RWPE2 (cell line): ENCODE measurements around the gene AXDND1.

ENCODE experiments used
- ATAC-seq: fragments of 200-7000 bp; cut with Tn5 transposase; 3 replicates; pipeline ENCODE4 v1.9.1; 2021; ENCODE audit warnings: low read depth
- DNase-seq: peaks from one replicate; pipeline ENCODE4 v3.0.0-alpha.2; 2020; ENCODE audit warnings: low spot score
- H3K27ac ChIP-seq: fragments of 450-650 bp; 2 replicates; pipeline ENCODE4 v1.5.1; 2017; ENCODE audit warnings: mild to moderate bottlenecking; ENCODE audit not compliant: poor library complexity, severe bottlenecking
- H3K27me3 ChIP-seq: fragments of 250-450 bp; sonication (Bioruptor Pico); 2 replicates; pipeline ENCODE4 v1.5.1; 2021; ENCODE audit warnings: mild to moderate bottlenecking, moderate library complexity; ENCODE audit not compliant: insufficient read depth, poor library complexity, severe bottlenecking
- H3K36me3 ChIP-seq: fragments of 250-450 bp; sonication (Bioruptor Pico); 2 replicates; pipeline ENCODE4 v1.5.1; 2020; ENCODE audit warnings: low read depth, mild to moderate bottlenecking, moderate library complexity
- H3K4me1 ChIP-seq: fragments of 250-450 bp; sonication (Bioruptor Pico); 2 replicates; pipeline ENCODE4 v1.5.1; 2021; ENCODE audit warnings: mild to moderate bottlenecking, moderate library complexity; ENCODE audit not compliant: insufficient read depth, poor library complexity, severe bottlenecking
- H3K4me3 ChIP-seq: fragments of 250-450 bp; sonication (Bioruptor Pico); 2 replicates; pipeline ENCODE4 v1.5.1; 2021; ENCODE audit warnings: mild to moderate bottlenecking, moderate library complexity; ENCODE audit not compliant: severe bottlenecking
- H3K9me3 ChIP-seq: fragments of 250-450 bp; sonication (Bioruptor Pico); 2 replicates; pipeline ENCODE4 v1.5.1; 2021; ENCODE audit warnings: mild to moderate bottlenecking, moderate library complexity; ENCODE audit not compliant: severe bottlenecking
- TF ChIP-seq, protein P1 (sequence below): fragments of 450-650 bp; IDR thresholded peaks from one replicate; pipeline ENCODE4 v1.5.1; 2017; ENCODE audit warnings: mild to moderate bottlenecking, moderate library complexity; ENCODE audit not compliant: poor library complexity, severe bottlenecking

Gene AXDND1

DNA sequence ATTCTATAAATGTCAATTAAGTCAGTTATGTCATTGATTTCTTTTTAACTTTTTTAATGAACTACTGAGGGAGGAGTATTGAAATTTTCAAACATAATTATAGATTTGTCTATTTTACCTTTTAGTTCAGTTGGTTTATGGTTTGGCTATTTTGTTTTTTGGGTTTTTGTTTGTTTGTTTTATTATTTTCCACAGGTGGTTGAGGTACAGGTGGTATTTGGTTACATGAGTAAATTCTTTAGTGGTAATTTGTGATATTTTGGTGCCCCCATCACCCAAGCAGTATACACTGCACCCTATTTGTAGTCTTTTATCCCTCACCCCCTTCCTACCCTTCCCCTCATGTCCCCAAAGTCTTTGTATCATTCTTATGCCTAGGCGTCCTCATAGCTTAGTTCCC, 235.3 kb downstream of the AXDND1 start:
- Histone ChIP-seq H3K4me1 (no peaks in the 10 kb centered on the region), H3K27me3 (peaks cover 11% of the 10 kb centered on the region), H3K36me3 (no peaks in the 10 kb centered on the region), H3K4me3 (no peak overlapping the region), H3K9me3 (no peaks in the 10 kb centered on the region), H3K27ac (no peak overlapping the region)
- ATAC-seq: no peak
- no peak for DNase-seq
- TF ChIP-seq, protein P1, sequence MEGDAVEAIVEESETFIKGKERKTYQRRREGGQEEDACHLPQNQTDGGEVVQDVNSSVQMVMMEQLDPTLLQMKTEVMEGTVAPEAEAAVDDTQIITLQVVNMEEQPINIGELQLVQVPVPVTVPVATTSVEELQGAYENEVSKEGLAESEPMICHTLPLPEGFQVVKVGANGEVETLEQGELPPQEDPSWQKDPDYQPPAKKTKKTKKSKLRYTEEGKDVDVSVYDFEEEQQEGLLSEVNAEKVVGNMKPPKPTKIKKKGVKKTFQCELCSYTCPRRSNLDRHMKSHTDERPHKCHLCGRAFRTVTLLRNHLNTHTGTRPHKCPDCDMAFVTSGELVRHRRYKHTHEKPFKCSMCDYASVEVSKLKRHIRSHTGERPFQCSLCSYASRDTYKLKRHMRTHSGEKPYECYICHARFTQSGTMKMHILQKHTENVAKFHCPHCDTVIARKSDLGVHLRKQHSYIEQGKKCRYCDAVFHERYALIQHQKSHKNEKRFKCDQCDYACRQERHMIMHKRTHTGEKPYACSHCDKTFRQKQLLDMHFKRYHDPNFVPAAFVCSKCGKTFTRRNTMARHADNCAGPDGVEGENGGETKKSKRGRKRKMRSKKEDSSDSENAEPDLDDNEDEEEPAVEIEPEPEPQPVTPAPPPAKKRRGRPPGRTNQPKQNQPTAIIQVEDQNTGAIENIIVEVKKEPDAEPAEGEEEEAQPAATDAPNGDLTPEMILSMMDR: no peak
